ENCODE data around the gene FOXG1. TPM values are rescaled to one million over a fixed set of nuclear protein-coding genes. Genes with fewer than 3 reads are reported as not detected.

The FOXG1 gene
- total and polyA plus RNA-seq, 8 donors: not detected

DNA sequence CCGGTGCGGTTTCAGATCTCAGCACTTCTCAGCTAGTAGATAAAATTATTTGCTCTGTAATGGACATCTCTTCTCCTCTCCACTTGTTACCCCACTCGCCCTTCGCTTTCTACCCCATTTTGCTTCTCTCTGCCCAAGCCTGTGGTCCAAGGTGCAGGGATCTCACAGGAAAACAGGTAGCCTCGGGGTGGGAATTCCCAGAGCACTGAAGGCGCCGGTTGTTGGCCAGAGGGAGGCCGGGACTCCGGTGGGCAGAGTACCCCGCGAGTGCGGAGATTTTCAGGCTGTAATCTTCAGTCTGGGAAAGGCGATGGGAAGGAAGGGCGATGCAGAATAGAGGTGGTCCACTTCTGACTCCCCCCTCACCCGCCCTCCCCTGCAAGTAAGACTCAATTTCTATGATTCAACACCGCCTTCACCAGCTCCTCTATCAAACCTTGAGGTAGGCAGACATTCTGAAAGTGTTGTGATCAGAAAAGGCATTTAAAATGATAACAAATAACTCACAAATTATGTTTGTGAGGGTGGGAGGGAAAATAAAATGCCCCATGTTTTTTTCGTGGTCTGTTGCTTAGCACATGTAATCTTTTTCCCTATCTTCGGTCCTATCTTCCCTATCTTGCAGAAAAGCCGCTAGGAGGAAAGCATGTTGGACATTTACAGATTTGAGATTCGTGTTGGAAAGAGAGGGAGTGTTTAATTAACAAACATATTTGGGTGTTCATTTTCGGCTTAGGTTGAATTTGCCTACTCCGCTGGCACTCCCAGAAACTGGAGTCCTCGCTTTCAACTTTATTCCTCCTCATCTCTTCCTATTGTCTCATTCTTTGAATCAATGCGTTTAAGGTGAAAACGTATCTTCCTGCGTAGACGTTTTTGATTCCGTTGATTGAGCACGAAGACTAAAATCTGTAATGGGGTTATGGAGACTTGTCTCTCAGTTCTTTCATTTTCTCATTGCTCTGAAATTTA is 8.5 kb downstream of the FOXG1 start:
- Histone ChIP-seq H3K4me1 (no peaks in the 10 kb centered on the region), H3K4me3 (no peak overlapping the region), H3K36me3 (no peaks in the 10 kb centered on the region), H3K27ac (no peak overlapping the region), H3K9me3 (no peaks in the 10 kb centered on the region), H3K27me3 (peaks cover 18 to 93% (median 49%) of the 10 kb centered on the region in 4 donors)
- intact Hi-C loops (cut with DNase I): no loop called here
- no peak for DNase-seq
- TF ChIP-seq, protein P1, sequence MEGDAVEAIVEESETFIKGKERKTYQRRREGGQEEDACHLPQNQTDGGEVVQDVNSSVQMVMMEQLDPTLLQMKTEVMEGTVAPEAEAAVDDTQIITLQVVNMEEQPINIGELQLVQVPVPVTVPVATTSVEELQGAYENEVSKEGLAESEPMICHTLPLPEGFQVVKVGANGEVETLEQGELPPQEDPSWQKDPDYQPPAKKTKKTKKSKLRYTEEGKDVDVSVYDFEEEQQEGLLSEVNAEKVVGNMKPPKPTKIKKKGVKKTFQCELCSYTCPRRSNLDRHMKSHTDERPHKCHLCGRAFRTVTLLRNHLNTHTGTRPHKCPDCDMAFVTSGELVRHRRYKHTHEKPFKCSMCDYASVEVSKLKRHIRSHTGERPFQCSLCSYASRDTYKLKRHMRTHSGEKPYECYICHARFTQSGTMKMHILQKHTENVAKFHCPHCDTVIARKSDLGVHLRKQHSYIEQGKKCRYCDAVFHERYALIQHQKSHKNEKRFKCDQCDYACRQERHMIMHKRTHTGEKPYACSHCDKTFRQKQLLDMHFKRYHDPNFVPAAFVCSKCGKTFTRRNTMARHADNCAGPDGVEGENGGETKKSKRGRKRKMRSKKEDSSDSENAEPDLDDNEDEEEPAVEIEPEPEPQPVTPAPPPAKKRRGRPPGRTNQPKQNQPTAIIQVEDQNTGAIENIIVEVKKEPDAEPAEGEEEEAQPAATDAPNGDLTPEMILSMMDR (IDR thresholded peaks at IDR 0.05): no peak
- 8 to 9% methylated on average over 29 of the region's 29 CpGs for WGBS, 2 donors
- FAIRE-seq: no peak
- ATAC-seq: no peak

DNA sequence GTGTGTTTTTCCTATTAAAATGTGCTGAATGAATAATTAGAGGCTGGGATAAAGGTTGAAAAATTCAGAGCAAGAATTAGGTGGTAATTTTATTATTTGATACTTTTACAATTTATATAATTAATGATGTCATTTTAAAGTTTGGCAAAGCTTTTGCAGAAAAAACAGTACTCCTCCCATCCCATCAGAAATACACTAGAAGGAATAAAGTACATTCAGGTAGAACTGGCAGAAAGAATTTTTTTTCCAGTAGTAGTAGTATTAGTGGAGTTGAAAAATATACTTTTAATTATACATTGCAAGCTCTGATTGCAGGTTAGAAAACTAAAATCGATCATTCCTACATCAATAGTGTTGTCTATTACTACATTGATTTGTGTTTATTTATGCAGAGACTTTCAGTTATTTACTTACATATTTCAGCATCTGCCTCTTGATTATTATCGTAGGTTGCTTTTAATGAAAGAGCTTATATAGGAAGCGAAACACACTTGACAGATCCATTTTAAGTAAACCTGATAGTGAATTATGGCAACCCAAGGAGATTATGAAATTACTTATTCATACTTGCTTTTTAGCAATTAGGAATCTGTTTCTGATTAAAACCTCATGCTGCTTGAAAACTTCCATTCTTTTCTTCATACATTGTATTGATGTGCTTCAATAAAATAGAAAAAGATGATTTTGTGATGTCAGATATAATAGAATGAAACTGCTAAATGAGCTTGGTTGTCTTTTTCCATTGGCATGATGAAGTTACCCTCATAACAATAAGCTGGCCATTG is 10.1 kb downstream of the FOXG1 start:
- no peak for FAIRE-seq
- no peak for ATAC-seq
- H3K9me3 ChIP-seq: no peaks in the 10 kb centered on the region
- no peak overlapping the region for H3K4me3 ChIP-seq
- TF ChIP-seq, protein P1 (IDR thresholded peaks at IDR 0.05): no peak
- H3K27me3 ChIP-seq: peaks cover 13 to 85% (median 51%) of the 10 kb centered on the region in 4 donors
- intact Hi-C loops (cut with DNase I): no loop called here
- H3K36me3 ChIP-seq: no peaks in the 10 kb centered on the region
- no peak for DNase-seq
- 13 to 21% methylated on average over 3 of the region's 3 CpGs for WGBS, 2 donors
- H3K4me1 ChIP-seq: no peaks in the 10 kb centered on the region
- no peak overlapping the region for H3K27ac ChIP-seq

DNA sequence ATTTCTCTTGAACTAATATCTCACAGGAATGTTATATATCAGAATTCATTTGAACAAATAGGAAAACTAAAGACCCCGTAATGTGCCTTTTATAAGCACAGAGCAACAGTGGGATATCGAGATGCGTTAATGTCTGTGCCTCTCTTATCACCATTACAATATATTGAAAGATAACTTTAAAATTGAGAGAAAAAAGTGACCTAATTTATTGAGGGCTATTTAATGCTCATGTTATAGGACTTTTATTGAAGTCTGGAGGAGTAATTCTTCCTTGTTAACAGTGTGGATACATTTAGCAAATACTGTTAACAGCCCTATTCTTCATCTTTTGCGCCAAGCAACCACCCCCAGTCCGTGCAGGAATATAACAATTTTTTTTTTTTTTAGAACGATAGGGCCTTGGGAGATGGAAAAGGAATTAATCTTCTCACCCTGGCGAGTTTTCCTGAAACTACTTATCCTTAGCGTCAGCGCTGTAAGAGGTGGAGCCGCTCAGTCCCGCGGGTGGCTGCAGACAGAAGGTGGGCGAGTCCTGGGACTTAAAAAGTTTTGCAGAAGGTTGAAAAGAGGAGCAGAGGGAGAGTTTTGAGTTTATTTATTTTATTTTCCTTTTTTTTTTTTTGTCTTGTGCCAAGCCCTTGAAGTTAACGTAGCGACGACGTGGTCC is 11.0 kb downstream of the FOXG1 start:
- FAIRE-seq (no peak), ATAC-seq (no peak), DNase-seq (no peak)
- Histone ChIP-seq H3K9me3 (no peaks in the 10 kb centered on the region), H3K36me3 (no peaks in the 10 kb centered on the region), H3K4me3 (no peak overlapping the region), H3K27me3 (peaks cover 13 to 83% (median 48%) of the 10 kb centered on the region in 4 donors), H3K27ac (no peak overlapping the region), H3K4me1 (no peaks in the 10 kb centered on the region)
- intact Hi-C loops (cut with DNase I): no loop called here
- 10 to 12% methylated on average over 17 of the region's 17 CpGs for WGBS, 2 donors
- TF ChIP-seq, protein P1 (IDR thresholded peaks at IDR 0.05): no peak

DNA sequence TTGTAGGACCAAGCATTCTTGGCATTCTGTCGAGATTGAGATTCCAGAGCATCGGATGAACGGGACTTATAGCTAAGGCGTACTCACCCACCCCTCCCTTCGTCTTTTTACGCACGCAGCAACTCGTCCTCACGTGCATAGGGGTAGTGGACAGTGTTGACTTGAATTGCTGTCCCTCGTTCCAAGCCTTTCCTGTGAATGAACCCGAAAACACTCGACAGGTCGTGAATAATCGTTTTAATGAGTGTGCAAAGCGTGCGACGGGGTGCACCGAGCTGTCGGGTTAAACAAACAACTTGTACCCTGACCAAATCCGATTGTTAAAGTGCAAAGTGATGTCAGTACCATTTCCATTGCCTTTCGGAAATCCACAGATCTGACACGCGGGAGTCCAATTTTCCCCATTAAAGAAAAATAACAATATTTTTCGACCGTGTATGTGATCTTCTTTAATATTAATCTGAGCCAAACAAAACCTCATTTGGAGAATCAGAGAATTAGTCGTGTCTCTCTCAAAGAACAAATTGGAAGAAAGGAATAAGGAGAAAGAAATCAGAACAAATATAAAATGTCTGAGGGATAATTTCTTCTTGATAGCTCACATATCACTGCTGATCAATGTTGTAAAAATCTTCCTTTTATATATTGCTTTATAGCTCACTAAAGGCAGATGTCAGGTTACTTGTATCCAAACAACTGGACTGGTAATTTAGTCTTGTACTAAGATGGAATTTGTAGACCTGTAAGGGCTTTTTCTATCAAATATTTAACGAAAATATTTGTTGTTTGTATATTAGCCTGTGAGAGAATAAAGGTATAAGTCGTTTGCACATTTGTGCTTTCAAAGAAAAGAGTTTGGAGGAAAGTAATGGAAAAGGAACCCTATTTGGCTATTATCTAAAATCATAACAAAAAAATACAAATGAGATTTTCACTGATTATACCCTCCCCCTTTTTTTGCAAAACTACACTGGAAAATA is 11.8 kb downstream of the FOXG1 start:
- intact Hi-C loops (cut with DNase I): no loop called here
- no peak overlapping the region for H3K27ac ChIP-seq
- H3K9me3 ChIP-seq: no peaks in the 10 kb centered on the region
- H3K4me1 ChIP-seq: no peaks in the 10 kb centered on the region
- 4 to 6% methylated on average over 28 of the region's 28 CpGs for WGBS, 2 donors
- DNase-seq (no peak), FAIRE-seq (no peak), ATAC-seq (no peak)
- peaks cover 13 to 85% (median 47%) of the 10 kb centered on the region in 4 donors for H3K27me3 ChIP-seq
- H3K36me3 ChIP-seq: no peaks in the 10 kb centered on the region
- TF ChIP-seq, protein P1 (IDR thresholded peaks at IDR 0.05): no peak
- no peak overlapping the region for H3K4me3 ChIP-seq
